A549 (cell line): Measurements from ENCODE around the gene UMAD1. TPM values are rescaled to one million over a fixed set of nuclear protein-coding genes. Genes with fewer than 3 reads are reported as not detected.

Source experiments
- ATAC-seq, 2 experiments: fragments of 200-7000 bp in 1 of 2; fragments of >200 bp in 1 of 2; cut with Nextera tagmentation in 1 of 2; cut with Tn5 transposase in 1 of 2; 3 replicates each; pipeline versions ENCODE4 v1.8.0 to v1.9.1; 2018 to 2020; ENCODE audit warnings: mild to moderate bottlenecking in 1 of 2, moderate library complexity in 1 of 2
- CTCF ChIA-PET: fragments of 300-600 bp; sonication (Branson Sonifier 250); formaldehyde crosslinking; extraction: SDS; loops from one replicate; lab custom pipeline; 2021; ENCODE audit warnings: antibody characterized with exemption, inconsistent platforms; lab: Yijun Ruan, JAX
- POLR2A ChIA-PET: fragments of 350-600 bp; formaldehyde crosslinking; extraction: SDS; loops from one replicate; lab custom pipeline; 2021; ENCODE audit warnings: antibody characterized with exemption, inconsistent platforms; lab: Yijun Ruan, JAX
- DNase-seq, 2 experiments: peaks; one replicate each; pipeline versions ENCODE4 v3.0.0 to v3.0.0-alpha.2; 2011 to 2016; ENCODE audit warnings: low read depth in 1 of 2, low spot score in 1 of 2
- FAIRE-seq: peaks from 2 replicates; lab custom pipeline; 2011; peaks lifted over from hg19 to GRCh38; lab: Jason Lieb, UNC
- H3K27ac ChIP-seq, 2 experiments: fragments of >200 bp; sonication (Bioruptor Twin); formaldehyde crosslinking; 3 replicates each; pipeline ENCODE4 v1.5.1; 2016 to 2017
- H3K4me1 ChIP-seq: fragments of >200 bp; sonication (Bioruptor Twin); formaldehyde crosslinking; 3 replicates; pipeline ENCODE4 v1.6.1; 2016
- H3K4me2 ChIP-seq: fragments of >200 bp; sonication (Bioruptor Twin); formaldehyde crosslinking; 3 replicates; pipeline ENCODE4 v1.6.1; 2016
- H3K4me3 ChIP-seq: fragments of >200 bp; sonication (Bioruptor Twin); formaldehyde crosslinking; 3 replicates; pipeline ENCODE4 v1.5.1; 2016
- H3K9me3 ChIP-seq: fragments of >200 bp; sonication (Bioruptor Twin); formaldehyde crosslinking; 3 replicates; pipeline ENCODE4 v1.6.1; 2016
- BHLHE40 ChIP-seq: IDR thresholded peaks from 2 replicates; pipeline ENCODE4 v1.6.1; 2012; ENCODE audit warnings: low read depth, low read length, inconsistent platforms
- CHD4 ChIP-seq: fragments of 200-600 bp; sonication (generic); IDR thresholded peaks from 2 replicates; pipeline ENCODE4 v1.6.1; 2016; ENCODE audit warnings: antibody characterized with exemption, mild to moderate bottlenecking, borderline replicate concordance
- E2F6 ChIP-seq: IDR thresholded peaks from 2 replicates; pipeline ENCODE4 v1.6.1; 2012; ENCODE audit warnings: low read depth, borderline replicate concordance
- EHF ChIP-seq: fragments of 250-450 bp; sonication (Bioruptor Pico); IDR thresholded peaks from 2 replicates; pipeline ENCODE4 v1.5.0; 2020; ENCODE audit warnings: mild to moderate bottlenecking
- EHMT2 ChIP-seq: fragments of 200-600 bp; sonication (generic); IDR thresholded peaks from 2 replicates; pipeline ENCODE4 v1.6.1; 2016; ENCODE audit warnings: antibody characterized with exemption, low read depth, mild to moderate bottlenecking, moderate library complexity
- FOSL2 ChIP-seq, 2 experiments: fragments of 450-650 bp in 1 of 2; fragments of >200 bp in 1 of 2; sonication (Bioruptor Twin) in 1 of 2; formaldehyde crosslinking; IDR thresholded peaks; 2 replicates each; pipeline versions ENCODE4 v1.5.0 to v1.6.1; 2016 to 2020; ENCODE audit warnings: mild to moderate bottlenecking in 1 of 2, moderate library complexity in 1 of 2
- HDAC2 ChIP-seq: fragments of 200-600 bp; sonication (generic); IDR thresholded peaks from 2 replicates; pipeline ENCODE4 v1.6.1; 2016
- HES2 ChIP-seq: fragments of >200 bp; sonication (Bioruptor Twin); formaldehyde crosslinking; IDR thresholded peaks from 2 replicates; pipeline ENCODE4 v1.6.1; 2016
- HMGXB4 ChIP-seq: fragments of 250-450 bp; sonication (Bioruptor Pico); IDR thresholded peaks from 2 replicates; pipeline ENCODE4 v1.5.0; 2021; ENCODE audit warnings: mild to moderate bottlenecking, moderate library complexity, borderline replicate concordance
- JUN ChIP-seq, 2 experiments: fragments of >200 bp; sonication (Bioruptor Twin); formaldehyde crosslinking; IDR thresholded peaks; 2 replicates in 1 of 2; 3 replicates in 1 of 2; pipeline ENCODE4 v1.6.1; 2016 to 2017
- JUNB ChIP-seq: fragments of >200 bp; sonication (Bioruptor Twin); formaldehyde crosslinking; IDR thresholded peaks from 2 replicates; pipeline ENCODE4 v1.6.1; 2016
- MAX ChIP-seq: IDR thresholded peaks from 2 replicates; pipeline ENCODE4 v1.6.1; 2012
- NFE2L2 ChIP-seq: fragments of 150-350 bp; conservative IDR thresholded peaks from 2 replicates; pipeline ENCODE4 v1.6.1; 2014; ENCODE audit warnings: low read length
- PHF8 ChIP-seq: fragments of 200-600 bp; sonication (generic); IDR thresholded peaks from 2 replicates; pipeline ENCODE4 v1.6.1; 2016; ENCODE audit warnings: low read depth, mild to moderate bottlenecking, antibody characterized with exemption, moderate library complexity, borderline replicate concordance
- RAD21 ChIP-seq, 2 experiments: fragments of >200 bp in 1 of 2; sonication (Bioruptor Twin) in 1 of 2; formaldehyde crosslinking in 1 of 2; IDR thresholded peaks in 1 of 2; conservative IDR thresholded peaks in 1 of 2; 2 replicates in 1 of 2; 3 replicates in 1 of 2; pipeline ENCODE4 v1.6.1; 2012 to 2018; ENCODE audit warnings: inconsistent platforms in 1 of 2
- RARB ChIP-seq: fragments of 250-450 bp; sonication (Bioruptor Pico); IDR thresholded peaks from 2 replicates; pipeline ENCODE4 v1.8.0; 2021; ENCODE audit warnings: mild to moderate bottlenecking, moderate library complexity
- SREBF2 ChIP-seq: fragments of 450-650 bp; IDR thresholded peaks from 2 replicates; pipeline ENCODE4 v1.6.1; 2014; ENCODE audit warnings: mild to moderate bottlenecking, moderate library complexity
- TFCP2L1 ChIP-seq: fragments of 250-450 bp; sonication (Bioruptor Pico); IDR thresholded peaks from 2 replicates; pipeline ENCODE4 v1.5.0; 2021; ENCODE audit warnings: mild to moderate bottlenecking
- TP53 ChIP-seq: fragments of 250-450 bp; sonication (Bioruptor Pico); IDR thresholded peaks from 2 replicates; pipeline ENCODE4 v1.5.0; 2021; ENCODE audit warnings: mild to moderate bottlenecking, moderate library complexity
- USF2 ChIP-seq: fragments of 450-650 bp; IDR thresholded peaks from 2 replicates; pipeline ENCODE4 v1.6.1; 2014; ENCODE audit warnings: antibody characterized with exemption
- ZFP36 ChIP-seq: fragments of 450-650 bp; IDR thresholded peaks from 2 replicates; pipeline ENCODE4 v1.6.1; 2014; ENCODE audit warnings: borderline replicate concordance; ENCODE audit not compliant: partially characterized antibody
- ZNF302 ChIP-seq: fragments of 250-450 bp; sonication (Bioruptor Pico); IDR thresholded peaks from 2 replicates; pipeline ENCODE4 v1.9.0; 2021; ENCODE audit warnings: inconsistent platforms, mild to moderate bottlenecking, moderate library complexity
- ZSCAN20 ChIP-seq: fragments of 250-450 bp; sonication (Bioruptor Pico); IDR thresholded peaks from 2 replicates; pipeline ENCODE4 v1.8.0; 2022; ENCODE audit warnings: mild to moderate bottlenecking, moderate library complexity
- WGBS: methylation state at CpG from one replicate; pipeline ENCODE4 v1.1.6; 2017; ENCODE audit errors: missing lambda C conversion rate; 5-methylcytosine and 5-hydroxymethylcytosine counted together
- polyA plus RNA-seq, 4 experiments: library from polyadenylated mRNA; depleted of rRNA in 3 of 4; stranded (reverse); fragments of >200 nt; fragmentation: RNase III in 1 of 4; extraction: RNeasy Plus Mini Kit Qiagen cat#74134 plus additional on column Dnase treatment in 1 of 4; gene quantifications; 2 replicates in 3 of 4; 3 replicates in 1 of 4; pipeline ENCODE4 v1.2.3, GENCODE V29; 2011 to 2017

Gene UMAD1
- polyA plus RNA-seq, 2 of the 4 experiments (the other 2 are of a cell fraction), result 21.4 to 46.4 TPM

- 89% methylated on average over 8 of the region's 8 CpGs for WGBS
- TF ChIP-seq HDAC2 (no peak), BHLHE40 (no peak), MAX (no peak), NFE2L2 (no peak), JUNB (no peak), ZSCAN20 (CRISPR knock-in tag) (no peak), EHMT2 (no peak), HES2 (no peak), RAD21 (conservative IDR thresholded peaks at IDR 0.05 in 1 of 2, IDR thresholded peaks at IDR 0.05 in 1 of 2) (no peak), CHD4 (no peak), E2F6 (no peak)
- no peak for FAIRE-seq
- peaks cover 19% of the 10 kb centered on the region for H3K4me1 ChIP-seq
- H3K27ac ChIP-seq, result no peak overlapping the region
- no peaks in the 10 kb centered on the region for H3K9me3 ChIP-seq
- no peak for DNase-seq
- H3K4me2 ChIP-seq, result no peak overlapping the region
- ATAC-seq, result no peak
- H3K4me3 ChIP-seq, result no peak overlapping the region
- ChIA-PET CTCF (interaction anchor here (1.5 kb wide), 1 partner anchor 88 kb away, joined by 3 read pairs; no protein-coding TSS in a partner anchor), POLR2A (no interaction called here)
Measured at GRCh38 chr7:7769710-7770627, 129.4 kb downstream of the UMAD1 start.

- no peak overlapping the region for H3K27ac ChIP-seq
- no peak overlapping the region for H3K4me2 ChIP-seq
- ChIA-PET CTCF (interaction anchor here (1.1 kb wide), 1 partner anchor 74 kb away, joined by 3 read pairs; no protein-coding TSS in a partner anchor), POLR2A (no interaction called here)
- no peak for DNase-seq
- H3K4me3 ChIP-seq, result no peak overlapping the region
- no peaks in the 10 kb centered on the region for H3K9me3 ChIP-seq
- H3K4me1 ChIP-seq, result peaks cover 4% of the 10 kb centered on the region; the same call in 2 of the 3 replicates
- no peak for ATAC-seq
- no peak for FAIRE-seq
- TF ChIP-seq SREBF2 (no peak), ZNF302 (CRISPR knock-in tag) (no peak), CHD4 (no peak), RARB (CRISPR knock-in tag) (no peak), MAX (no peak), JUNB (no peak), FOSL2 (IDR thresholded peaks at IDR 0.05) (no peak), FOSL2 (CRISPR knock-in tag; IDR thresholded peaks at IDR 0.05) (no peak), HMGXB4 (CRISPR knock-in tag) (no peak), PHF8 (no peak), JUN (IDR thresholded peaks at IDR 0.05) (no peak), TFCP2L1 (CRISPR knock-in tag) (no peak), EHMT2 (no peak), ZFP36 (no peak), EHF (CRISPR knock-in tag) (no peak), TP53 (CRISPR knock-in tag) (no peak), USF2 (no peak), RAD21 (conservative IDR thresholded peaks at IDR 0.05 in 1 of 2, IDR thresholded peaks at IDR 0.05 in 1 of 2) (no peak)
Measured at GRCh38 chr7:7771452-7771851, 130.9 kb downstream of the UMAD1 start.
